NOMO-1 treated with dmso at 0.1 percent for 144 hours (cell line): Measurements from ENCODE around the gene ZNF687.
"Not testable (repeated sequence)": the region's sequence is repeated elsewhere in the genome, so short reads cannot be mapped to it uniquely, and the experiment has no call there.

ENCODE experiments used
- DNase-seq: peaks from one replicate; lab custom pipeline; 2025; ENCODE audit not compliant: unreplicated experiment; lab: John Stamatoyannopoulos, UW

ZNF687 gene

GRCh38 chr1:151281969-151282882 lies at the start of gene ZNF687:
Gene ZNF687 (plus strand): TSS chr1:151282299. CDS start chr1:151286292, 3,993 bp downstream.
- peak; percentile 100 for DNase-seq

GRCh38 chr1:151235235-151235634 lies 46.9 kb upstream of the ZNF687 start:
- no peak for DNase-seq

- peak; percentile 13 for DNase-seq
These were observed 44.2 kb upstream of the ZNF687 start for GRCh38 chr1:151237678-151238466.

- no peak for DNase-seq
These were observed 43.7 kb upstream of the ZNF687 start for GRCh38 chr1:151238467-151238739.

- DNase-seq: no peak
These were observed 39.7 kb upstream of the ZNF687 start for GRCh38 chr1:151242442-151242841.

GRCh38 chr1:151243683-151244216 lies 38.3 kb upstream of the ZNF687 start:
- DNase-seq: no peak

GRCh38 chr1:151246786-151247185 lies 35.3 kb upstream of the ZNF687 start:
- DNase-seq: no peak

GRCh38 chr1:151251656-151252470 lies 30.2 kb upstream of the ZNF687 start:
- peak; percentile 71 for DNase-seq

GRCh38 chr1:151254217-151255213 lies 27.6 kb upstream of the ZNF687 start, which contains the start of gene PSMD4:
Gene PSMD4 (plus strand): TSS chr1:151254734. CDS start chr1:151254783, 49 bp downstream.
- DNase-seq: peak; percentile 99

GRCh38 chr1:151255381-151255780 lies 26.7 kb upstream of the ZNF687 start:
- no peak for DNase-seq

- DNase-seq: no peak
These were observed 22.7 kb upstream of the ZNF687 start for GRCh38 chr1:151259351-151259750.

- DNase-seq: no peak
These were observed 16.5 kb upstream of the ZNF687 start for GRCh38 chr1:151265446-151266236.

- DNase-seq: no peak
These were observed 15.8 kb upstream of the ZNF687 start for GRCh38 chr1:151266315-151266714.

GRCh38 chr1:151266821-151267220 lies 15.3 kb upstream of the ZNF687 start:
- DNase-seq: no peak

GRCh38 chr1:151267760-151268159 lies 14.3 kb upstream of the ZNF687 start:
- DNase-seq: no peak

- no peak for DNase-seq
These were observed 8.1 kb upstream of the ZNF687 start for GRCh38 chr1:151273924-151274466.

- not testable (repeated sequence) for DNase-seq
These were observed 6.8 kb upstream of the ZNF687 start for GRCh38 chr1:151275341-151275740.

- peak; percentile 72 for DNase-seq
These were observed 4.8 kb upstream of the ZNF687 start for GRCh38 chr1:151277249-151277648.
